ENCODE data around the gene HGFAC.
A peak's percentile ranks its signal among the peaks of the same experiment; 100 is the strongest.

GRCh38 chr4:3407930-3408792, 33.6 kb upstream of the HGFAC start:
- TF ChIP-seq KDM1A (CRISPR knock-in tag; IDR thresholded peaks at IDR 0.05), result no peak
- TF ChIP-seq EED (CRISPR knock-in tag; IDR thresholded peaks at IDR 0.05), result peak; percentile 50; the same call in 1 of the 2 replicates
- no peak for TF ChIP-seq ZNF407 (CRISPR knock-in tag; IDR thresholded peaks at IDR 0.05; ENCODE audit: not compliant biosample characterization)
- no peak for TF ChIP-seq NFAT5 (CRISPR knock-in tag; IDR thresholded peaks at IDR 0.05)
- TF ChIP-seq RAD21 (CRISPR knock-in tag; IDR thresholded peaks at IDR 0.05), result no peak
- TF ChIP-seq EZH2 (conservative IDR thresholded peaks at IDR 0.05; ENCODE audit: low read depth, low read length), result no peak
- peak; percentile 89 for TF ChIP-seq MAX (IDR thresholded peaks at IDR 0.05)
- TF ChIP-seq ZZZ3 (CRISPR knock-in tag; IDR thresholded peaks at IDR 0.05; ENCODE audit: borderline replicate concordance), result no peak
- TF ChIP-seq MNT (IDR thresholded peaks at IDR 0.05), result peak; percentile 67

Measured in HepG2 (cell line).